Effector memory CD8-positive, alpha-beta T cell (primary cell): ENCODE results near the gene FASN.

Source experiments
- ATAC-seq: fragments of 150-1000 bp; cut with Tn5 transposase; replicated peaks from 2 replicates; pipeline ENCODE4 v1.10.0; 2021; ENCODE audit warnings: mild to moderate bottlenecking, moderate library complexity
- DNase-seq, 3 experiments: peaks; one replicate each; pipeline ENCODE4 v3.0.0; 2021
- H3K27ac Mint-ChIP-seq, 2 donors: one replicate each; pipeline ENCODE4 v1.8.0; 2022; ENCODE audit warnings: mild to moderate bottlenecking in 2 of 2, mixed read lengths in 2 of 2, moderate library complexity in 2 of 2
- H3K27me3 Mint-ChIP-seq, 2 donors: one replicate each; pipeline ENCODE4 v1.8.0; 2022; ENCODE audit warnings: mixed read lengths in 2 of 2
- H3K36me3 Mint-ChIP-seq: one replicate; pipeline ENCODE4 v1.8.0; 2022; ENCODE audit warnings: mild to moderate bottlenecking, moderate library complexity, mixed read lengths; ENCODE audit not compliant: insufficient read depth
- H3K4me1 Mint-ChIP-seq, 2 donors: one replicate each; pipeline ENCODE4 v1.8.0; 2022; ENCODE audit warnings: low read depth in 2 of 2, mixed read lengths in 2 of 2
- H3K4me3 Mint-ChIP-seq, 2 donors: one replicate each; pipeline ENCODE4 v1.8.0; 2022; ENCODE audit warnings: mild to moderate bottlenecking in 2 of 2, mixed read lengths in 2 of 2, moderate library complexity in 2 of 2
- H3K9me3 Mint-ChIP-seq, 2 donors: one replicate each; pipeline ENCODE4 v1.8.0; 2022; ENCODE audit warnings: mixed read lengths in 2 of 2

The FASN gene

DNA sequence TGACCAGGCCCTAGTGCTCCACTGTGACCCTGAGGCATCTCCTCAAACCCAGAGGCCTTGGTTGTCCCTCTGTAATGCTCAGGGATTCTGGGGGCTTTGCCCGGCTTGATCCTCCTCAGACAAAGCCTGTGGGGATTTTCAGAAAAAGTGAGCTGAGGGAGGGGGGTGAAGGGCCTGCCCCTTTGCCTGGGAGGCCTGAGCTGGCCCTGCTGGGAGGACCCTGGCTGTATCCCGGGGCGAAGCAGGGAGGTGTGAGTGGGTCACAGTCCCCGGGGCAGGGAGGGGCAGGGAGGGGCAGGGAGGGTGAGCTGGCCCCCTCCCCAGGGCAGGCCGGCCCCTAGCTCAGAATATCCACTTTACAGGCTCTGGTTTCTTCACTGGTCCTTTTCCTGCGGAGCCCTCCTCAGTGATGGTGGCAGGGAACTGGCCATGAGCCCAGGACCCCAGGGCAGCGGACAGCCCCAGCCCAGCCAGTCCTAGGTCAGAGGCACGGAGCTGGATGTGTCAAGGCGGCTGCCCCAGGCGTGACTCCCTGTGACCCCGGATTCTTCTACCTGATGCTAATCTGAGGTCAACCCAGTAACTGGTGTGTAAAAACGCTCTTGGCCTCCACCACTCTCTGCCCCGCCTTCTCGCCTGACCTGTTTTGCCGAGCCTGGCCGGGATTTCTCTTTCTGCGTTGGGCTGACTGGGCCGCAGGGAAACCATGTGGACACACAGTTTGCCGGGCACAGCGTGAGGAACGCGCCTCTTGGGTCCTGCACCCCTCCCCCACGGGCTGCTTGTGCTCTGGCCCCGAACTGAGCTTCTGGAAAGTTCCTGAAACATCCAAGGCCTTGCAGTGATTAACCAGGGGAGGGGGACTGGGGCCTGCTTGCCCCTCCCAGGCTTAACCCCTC is 5.8 kb upstream of the FASN start:
- H3K27ac Mint-ChIP-seq, result peak overlapping the region in 1 of 2 donors; percentile 36
- DNase-seq (no peak), ATAC-seq (no peak)
- peaks cover 15 to 21% of the 10 kb centered on the region in 2 donors for H3K4me1 Mint-ChIP-seq
- H3K27me3 Mint-ChIP-seq, result no peaks in the 10 kb centered on the region
- no peaks in the 10 kb centered on the region for H3K9me3 Mint-ChIP-seq
- H3K36me3 Mint-ChIP-seq, result peaks cover 13% of the 10 kb centered on the region
- H3K4me3 Mint-ChIP-seq, result no peak overlapping the region

DNA sequence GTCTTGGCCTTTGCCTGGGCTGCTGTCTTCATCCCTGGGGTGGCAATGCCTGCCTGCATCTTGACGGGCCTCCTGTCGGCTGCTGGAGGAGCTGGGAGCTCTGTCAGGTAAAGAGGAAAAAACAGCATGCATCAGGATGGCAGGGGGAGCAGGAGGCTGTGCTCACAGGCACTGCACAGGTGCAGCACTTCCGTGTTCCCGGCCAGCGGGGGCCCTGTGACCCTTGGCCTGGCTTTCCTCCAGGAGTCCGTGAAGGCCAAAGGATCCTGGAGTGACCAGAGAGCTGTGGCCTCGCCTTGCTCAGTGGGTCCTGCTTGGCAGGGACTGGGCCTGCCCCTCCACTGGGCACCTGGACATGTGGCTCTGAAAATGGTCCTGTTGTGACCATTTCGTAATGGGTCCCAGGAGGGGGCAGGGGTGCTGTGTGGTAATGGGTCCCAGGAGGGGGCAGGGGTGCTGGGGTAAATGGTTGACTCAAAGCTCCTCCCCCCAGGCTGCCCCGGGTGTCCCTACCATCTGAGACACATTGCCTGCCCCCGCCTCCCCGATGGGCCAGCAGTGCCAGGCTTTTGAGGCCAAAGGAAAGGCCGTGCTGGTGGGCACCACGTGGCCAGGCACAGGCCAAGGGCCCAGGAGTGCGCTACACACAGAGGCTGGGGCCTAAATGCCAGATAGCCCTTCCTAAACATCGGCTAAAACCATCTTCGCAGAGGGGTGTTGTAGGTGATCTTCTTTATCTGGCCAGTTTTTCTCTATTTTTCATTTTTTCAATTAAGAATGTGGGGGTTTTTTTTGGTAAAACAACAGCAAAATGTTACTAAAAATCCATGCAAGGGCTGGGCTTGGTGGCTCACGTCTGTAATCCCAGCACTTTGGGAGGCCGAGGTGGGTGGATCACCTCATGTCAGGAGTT is 4.0 kb upstream of the FASN start:
- Mint-ChIP-seq H3K4me3 (no peak overlapping the region), H3K4me1 (peaks cover 15 to 21% of the 10 kb centered on the region in 2 donors), H3K27me3 (no peaks in the 10 kb centered on the region), H3K9me3 (no peaks in the 10 kb centered on the region), H3K27ac (peak overlapping the region in 1 of 2 donors; percentile 15), H3K36me3 (peaks cover 13% of the 10 kb centered on the region)
- ATAC-seq (no peak), DNase-seq (no peak)

DNA sequence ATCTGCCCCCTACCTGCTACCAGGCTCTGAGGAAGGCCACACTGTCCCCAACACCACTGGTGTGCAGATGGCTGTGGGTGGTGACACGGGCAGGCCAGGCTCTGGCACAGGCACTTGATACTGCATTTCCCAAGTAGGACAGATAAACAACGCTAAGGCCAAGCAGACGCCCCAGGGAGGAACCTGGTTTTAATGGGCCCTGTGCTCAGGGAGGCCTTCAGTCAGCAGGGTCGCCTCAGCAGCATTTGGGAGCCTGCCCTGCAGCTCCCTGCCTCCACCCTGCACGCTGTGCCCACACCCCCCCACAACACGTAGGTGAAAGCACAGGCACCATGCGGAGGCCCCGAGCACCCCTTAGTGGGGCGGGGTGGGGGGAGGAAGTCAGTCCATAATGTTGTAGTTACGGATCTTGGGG is 3.3 kb upstream of the FASN start:
- Mint-ChIP-seq H3K9me3 (no peaks in the 10 kb centered on the region), H3K4me3 (no peak overlapping the region), H3K4me1 (peaks cover 10 to 17% of the 10 kb centered on the region in 2 donors), H3K36me3 (peaks cover 16% of the 10 kb centered on the region), H3K27me3 (no peaks in the 10 kb centered on the region), H3K27ac (no peak overlapping the region)
- DNase-seq (no peak), ATAC-seq (no peak)

- peaks cover 16% of the 10 kb centered on the region for H3K36me3 Mint-ChIP-seq
- no peaks in the 10 kb centered on the region for H3K9me3 Mint-ChIP-seq
- peaks cover 5 to 16% of the 10 kb centered on the region in 2 donors for H3K4me1 Mint-ChIP-seq
- ATAC-seq (no peak), DNase-seq (no peak)
- no peak overlapping the region for H3K27ac Mint-ChIP-seq
- no peaks in the 10 kb centered on the region for H3K27me3 Mint-ChIP-seq
- H3K4me3 Mint-ChIP-seq, result peak overlapping the region in 1 of 2 donors; percentile 81
Observed at GRCh38 chr17:82100502-82101298, 2.7 kb upstream of the FASN start.

DNA sequence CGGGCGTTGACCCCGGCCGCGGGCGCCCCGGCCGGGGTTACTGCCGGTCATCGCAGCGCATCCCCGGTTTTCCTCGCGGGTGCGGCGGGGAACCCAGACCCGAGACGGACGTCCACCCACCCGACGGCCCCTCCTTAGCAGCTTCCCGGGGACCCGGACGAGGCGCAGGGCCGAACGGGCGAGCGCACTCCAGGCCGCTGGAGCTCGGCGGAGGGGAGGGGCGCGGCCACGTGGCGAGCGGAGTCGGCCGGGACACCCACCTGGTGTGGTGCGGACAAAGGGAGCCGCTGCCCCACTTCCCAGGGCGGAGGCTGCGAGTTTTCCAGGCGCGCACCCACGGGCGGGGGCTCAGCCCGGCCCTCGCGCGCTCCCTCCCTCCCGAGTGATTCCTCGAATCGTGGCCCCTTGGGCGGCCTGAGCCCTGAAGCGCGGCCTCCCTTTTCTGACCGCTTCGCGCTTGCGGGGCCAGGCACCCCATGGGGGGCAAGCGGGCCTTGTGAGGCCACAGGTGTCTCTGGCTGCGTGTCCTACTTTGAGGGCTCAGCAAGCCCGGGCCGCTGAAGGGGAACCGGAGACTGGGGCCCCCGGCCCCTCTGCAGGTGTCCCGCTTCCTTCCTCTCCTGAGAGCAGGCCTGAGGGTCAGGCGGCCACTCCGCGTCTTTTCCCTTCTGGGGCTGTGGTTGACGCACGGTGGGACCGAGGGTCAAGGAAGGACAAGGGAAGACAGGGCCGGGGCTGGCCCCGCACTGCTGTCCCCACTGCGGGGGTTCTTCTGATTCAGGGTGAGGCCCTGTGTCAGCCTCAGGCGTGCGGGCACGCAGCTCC is 1.1 kb upstream of the FASN start:
- Mint-ChIP-seq H3K4me3 (peak overlapping the region; percentile 81 to 82), H3K9me3 (no peaks in the 10 kb centered on the region), H3K36me3 (peaks cover 24% of the 10 kb centered on the region), H3K4me1 (peaks cover 0 to 11% of the 10 kb centered on the region in 2 donors), H3K27ac (peak overlapping the region; percentile 76 to 81), H3K27me3 (no peaks in the 10 kb centered on the region)
- ATAC-seq (no peak), DNase-seq (no peak)

DNA sequence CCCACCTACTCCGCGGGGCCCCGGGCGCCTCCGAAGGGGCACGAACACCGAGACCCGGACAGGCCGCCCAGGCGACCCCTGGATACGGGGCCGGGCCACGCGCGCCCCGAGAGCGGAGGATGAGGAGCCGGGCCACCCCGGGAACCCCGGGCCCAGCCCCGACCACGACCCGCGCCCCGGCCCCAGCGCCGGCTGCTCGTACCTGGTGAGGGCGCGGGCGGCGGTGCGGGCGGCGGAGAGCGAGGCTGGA is 192 bp downstream of the FASN start:
- Mint-ChIP-seq H3K27me3 (no peaks in the 10 kb centered on the region), H3K9me3 (no peaks in the 10 kb centered on the region), H3K4me3 (peak overlapping the region; percentile 61 to 63), H3K4me1 (peaks cover 0 to 11% of the 10 kb centered on the region in 2 donors), H3K27ac (no peak overlapping the region), H3K36me3 (peaks cover 30% of the 10 kb centered on the region)
- DNase-seq, result peak in 1 of 3 experiments; percentile 24
- ATAC-seq, result no peak

GRCh38 chr17:82097184-82097918 is 685 bp downstream of the FASN start:
- peaks cover 0 to 11% of the 10 kb centered on the region in 2 donors for H3K4me1 Mint-ChIP-seq
- DNase-seq (peak in 1 of 3 experiments; percentile 24), ATAC-seq (no peak)
- no peaks in the 10 kb centered on the region for H3K9me3 Mint-ChIP-seq
- H3K27ac Mint-ChIP-seq, result no peak overlapping the region
- H3K27me3 Mint-ChIP-seq, result no peaks in the 10 kb centered on the region
- peaks cover 28% of the 10 kb centered on the region for H3K36me3 Mint-ChIP-seq
- H3K4me3 Mint-ChIP-seq, result peak overlapping the region; percentile 61 to 63

GRCh38 chr17:82096709-82097183 is 1.3 kb downstream of the FASN start:
- no peaks in the 10 kb centered on the region for H3K27me3 Mint-ChIP-seq
- no peak overlapping the region for H3K27ac Mint-ChIP-seq
- no peak for ATAC-seq
- H3K4me3 Mint-ChIP-seq, result peak overlapping the region; percentile 48 to 51
- peaks cover 33% of the 10 kb centered on the region for H3K36me3 Mint-ChIP-seq
- no peaks in the 10 kb centered on the region for H3K9me3 Mint-ChIP-seq
- peaks cover 0 to 11% of the 10 kb centered on the region in 2 donors for H3K4me1 Mint-ChIP-seq
- DNase-seq, result no peak

DNA sequence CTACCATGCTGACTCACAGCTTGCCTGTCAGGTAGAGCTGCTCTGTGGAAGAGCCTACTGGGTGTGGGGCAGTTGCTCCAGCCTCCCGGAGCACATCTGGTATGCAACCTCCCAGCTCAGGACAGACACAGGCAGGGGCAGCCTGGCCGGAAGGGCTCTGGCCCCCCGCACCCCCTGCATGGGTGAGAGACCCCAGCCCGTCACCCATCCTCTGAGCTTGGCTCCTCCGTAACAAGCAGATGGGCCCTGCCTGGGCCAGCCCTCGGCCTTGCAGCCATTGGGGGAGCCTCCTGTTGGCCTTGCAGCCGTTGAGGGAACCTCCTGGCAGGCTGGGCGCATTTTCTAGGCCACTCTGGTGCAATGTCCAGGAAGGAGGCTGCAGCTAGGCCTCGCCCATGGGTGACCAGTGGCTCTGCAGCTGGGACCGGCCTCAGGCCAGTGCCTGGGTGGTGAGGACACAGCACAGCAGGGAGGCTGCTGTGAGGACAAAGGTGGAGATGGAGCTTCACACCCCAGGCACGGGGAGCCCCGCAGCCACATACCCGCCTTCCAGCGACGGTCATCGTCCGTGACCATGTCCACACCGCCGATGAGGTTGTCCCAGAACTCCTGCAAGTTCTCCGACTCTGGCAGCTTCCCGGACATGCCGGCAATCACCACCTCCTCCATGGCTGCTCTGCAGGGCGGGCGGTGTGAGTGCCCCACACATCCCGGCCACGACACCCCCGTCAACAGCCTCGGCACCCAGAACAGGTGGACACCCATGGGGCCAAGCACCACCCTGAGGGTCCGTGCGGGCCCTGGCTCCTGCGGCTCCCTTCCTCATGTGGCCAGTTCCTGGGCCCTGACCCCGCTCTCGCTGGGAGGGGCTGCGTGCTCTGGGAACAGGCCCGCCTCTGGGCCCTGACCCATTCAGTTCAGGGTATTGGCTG is 2.0 kb downstream of the FASN start:
- H3K27ac Mint-ChIP-seq, result no peak overlapping the region
- DNase-seq (no peak), ATAC-seq (no peak)
- H3K4me3 Mint-ChIP-seq, result peak overlapping the region; percentile 48 to 56
- no peaks in the 10 kb centered on the region for H3K27me3 Mint-ChIP-seq
- peaks cover 0 to 11% of the 10 kb centered on the region in 2 donors for H3K4me1 Mint-ChIP-seq
- no peaks in the 10 kb centered on the region for H3K9me3 Mint-ChIP-seq
- H3K36me3 Mint-ChIP-seq, result peaks cover 35% of the 10 kb centered on the region

- H3K4me3 Mint-ChIP-seq, result peak overlapping the region in 1 of 2 donors; percentile 56
- H3K36me3 Mint-ChIP-seq, result peaks cover 39% of the 10 kb centered on the region
- H3K9me3 Mint-ChIP-seq, result no peaks in the 10 kb centered on the region
- no peak for DNase-seq
- peaks cover 0 to 11% of the 10 kb centered on the region in 2 donors for H3K4me1 Mint-ChIP-seq
- ATAC-seq, result no peak
- H3K27me3 Mint-ChIP-seq, result no peaks in the 10 kb centered on the region
- H3K27ac Mint-ChIP-seq, result no peak overlapping the region
Observed at GRCh38 chr17:82094931-82095776, 2.9 kb downstream of the FASN start.
